Neural crest cell (in vitro differentiated cells): Measurements from ENCODE around the gene UXS1. TPM values are rescaled to one million over a fixed set of nuclear protein-coding genes. Genes with fewer than 3 reads are reported as not detected.
"Not testable (repeated sequence)": the region's sequence is repeated elsewhere in the genome, so short reads cannot be mapped to it uniquely, and the experiment has no call there.

Experiments
- DNase-seq: peaks from one replicate; pipeline ENCODE4 v3.0.0; 2021; ENCODE audit warnings: low read depth, mixed read lengths, low spot score
- H3K27ac Mint-ChIP-seq: one replicate; pipeline ENCODE4 v1.8.0; 2021; ENCODE audit warnings: mild to moderate bottlenecking, mixed read lengths; ENCODE audit not compliant: unreplicated experiment
- H3K27me3 Mint-ChIP-seq: 2 replicates; pipeline ENCODE4 v1.8.0; 2021; ENCODE audit warnings: low read depth, mild to moderate bottlenecking, mixed read lengths
- H3K36me3 Mint-ChIP-seq: 2 replicates; pipeline ENCODE4 v1.8.0; 2021; ENCODE audit warnings: low read depth, mild to moderate bottlenecking, mixed read lengths
- H3K4me1 Mint-ChIP-seq: 2 replicates; pipeline ENCODE4 v1.8.0; 2021; ENCODE audit warnings: mixed read lengths
- H3K4me3 Mint-ChIP-seq: one replicate; pipeline ENCODE4 v1.8.0; 2021; ENCODE audit warnings: mild to moderate bottlenecking, mixed read lengths
- H3K9me3 Mint-ChIP-seq: 2 replicates; pipeline ENCODE4 v1.8.0; 2021; ENCODE audit warnings: mixed read lengths
- long read RNA-seq: library from polyadenylated mRNA; unstranded; transcript quantifications from one replicate; pipeline ENCODE4 v2.0.0, GENCODE V29; 2020
- total RNA-seq: library from RNA; stranded (reverse); gene quantifications from 2 replicates; pipeline ENCODE4 v1.2.1, GENCODE V29; 2021
- TF ChIP-seq, protein P1 (sequence below): fragments of 200-600 bp; sonication (generic); conservative IDR thresholded peaks from 2 replicates; pipeline ENCODE4 v1.5.0; 2021; ENCODE audit warnings: antibody characterized with exemption, mild to moderate bottlenecking

UXS1 gene
- 50.2 and 55.4 TPM in 2 replicates for total RNA-seq
- long read RNA-seq, transcript UXS1-201 (15 exons, 2,099 nt), result minor isoform, 32 of 188 reads
- long read RNA-seq, transcript UXS1-203 (15 exons, 1,839 nt), result major isoform, 118 of 188 reads
- long read RNA-seq, partial matches to known transcripts, result 4 of 188 reads
- long read RNA-seq, other reads (novel, unspliced or antisense), result 34 of 188 reads

DNA sequence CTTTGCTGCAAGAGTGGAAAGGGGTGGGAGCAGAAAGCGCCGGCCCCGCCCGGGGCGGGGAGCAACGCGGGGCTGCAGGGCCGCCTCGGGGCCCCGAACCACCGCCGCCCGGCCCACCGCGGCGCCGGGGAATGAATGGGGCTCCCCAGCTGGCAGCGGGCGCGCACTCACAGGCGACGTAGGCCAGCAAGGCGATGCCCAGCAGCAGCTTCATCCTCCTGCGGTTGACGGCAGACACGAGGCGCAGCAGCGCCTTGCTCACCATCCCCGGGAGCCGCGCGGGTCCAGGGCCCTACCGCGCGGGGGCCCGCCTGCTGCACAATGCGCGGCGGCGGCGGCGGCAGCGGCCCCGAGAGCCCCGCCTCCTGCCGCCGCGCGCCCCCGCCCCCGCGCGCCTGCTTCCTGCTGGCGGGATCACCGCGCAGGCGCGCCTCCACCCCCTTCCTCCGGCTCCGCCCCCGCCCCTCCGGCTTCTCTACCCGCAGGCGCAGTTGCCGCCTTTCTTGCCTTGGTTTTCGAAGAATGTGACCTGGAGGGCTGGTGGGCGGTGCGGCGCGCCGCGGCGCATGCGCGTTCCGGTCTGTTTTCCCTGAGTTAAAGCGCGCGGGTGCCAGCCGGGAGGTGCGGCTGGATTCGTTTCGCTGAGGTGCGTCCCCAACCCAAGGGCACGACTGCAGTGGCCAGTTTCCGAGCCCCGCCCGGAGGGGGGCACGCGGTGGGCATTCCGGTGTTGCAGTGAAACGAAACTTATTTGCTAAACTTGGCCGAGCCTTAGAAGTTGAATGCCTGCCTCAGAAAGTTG lies at the start of gene UXS1:
Gene UXS1 (minus strand): TSS at position 325 of the 802 bp plus-strand sequence. CDS start 60 bp downstream, at position 265.
- TF ChIP-seq, protein P1, sequence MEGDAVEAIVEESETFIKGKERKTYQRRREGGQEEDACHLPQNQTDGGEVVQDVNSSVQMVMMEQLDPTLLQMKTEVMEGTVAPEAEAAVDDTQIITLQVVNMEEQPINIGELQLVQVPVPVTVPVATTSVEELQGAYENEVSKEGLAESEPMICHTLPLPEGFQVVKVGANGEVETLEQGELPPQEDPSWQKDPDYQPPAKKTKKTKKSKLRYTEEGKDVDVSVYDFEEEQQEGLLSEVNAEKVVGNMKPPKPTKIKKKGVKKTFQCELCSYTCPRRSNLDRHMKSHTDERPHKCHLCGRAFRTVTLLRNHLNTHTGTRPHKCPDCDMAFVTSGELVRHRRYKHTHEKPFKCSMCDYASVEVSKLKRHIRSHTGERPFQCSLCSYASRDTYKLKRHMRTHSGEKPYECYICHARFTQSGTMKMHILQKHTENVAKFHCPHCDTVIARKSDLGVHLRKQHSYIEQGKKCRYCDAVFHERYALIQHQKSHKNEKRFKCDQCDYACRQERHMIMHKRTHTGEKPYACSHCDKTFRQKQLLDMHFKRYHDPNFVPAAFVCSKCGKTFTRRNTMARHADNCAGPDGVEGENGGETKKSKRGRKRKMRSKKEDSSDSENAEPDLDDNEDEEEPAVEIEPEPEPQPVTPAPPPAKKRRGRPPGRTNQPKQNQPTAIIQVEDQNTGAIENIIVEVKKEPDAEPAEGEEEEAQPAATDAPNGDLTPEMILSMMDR, result no peak
- Mint-ChIP-seq H3K9me3 (no peaks in the 10 kb centered on the region), H3K27me3 (no peaks in the 10 kb centered on the region), H3K4me3 (peak within 1 kb of the TSS; percentile 95), H3K36me3 (peaks cover 3% of the 10 kb centered on the region), H3K27ac (peak within 1 kb of the TSS; percentile 87), H3K4me1 (peaks cover 48% of the 10 kb centered on the region)
- DNase-seq, result peak; percentile 96

DNA sequence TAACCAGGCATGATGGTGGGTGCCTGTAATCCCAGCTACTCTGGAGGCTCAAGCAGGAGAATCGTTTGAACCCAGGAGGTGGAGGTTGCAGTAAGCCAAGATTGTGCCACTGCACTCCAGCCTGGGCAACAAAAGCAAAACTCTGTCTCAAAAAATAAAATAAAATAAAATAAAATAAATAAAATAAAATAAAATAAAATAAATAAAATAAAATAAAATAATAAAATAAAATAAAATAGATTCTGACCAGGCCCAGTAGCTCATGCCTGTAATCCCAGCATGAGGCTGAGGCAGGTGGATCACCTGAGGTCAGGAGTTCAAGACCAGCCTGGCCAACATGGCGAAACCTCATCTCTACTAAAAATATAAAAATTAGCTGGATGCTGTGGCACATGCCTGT lies 45.4 kb upstream of the UXS1 start:
- not testable (repeated sequence) for H3K27ac Mint-ChIP-seq, H3K27me3 Mint-ChIP-seq, H3K4me1 Mint-ChIP-seq, H3K4me3 Mint-ChIP-seq, H3K36me3 Mint-ChIP-seq, DNase-seq
- H3K9me3 Mint-ChIP-seq, result peaks cover 15% of the 10 kb centered on the region

DNA sequence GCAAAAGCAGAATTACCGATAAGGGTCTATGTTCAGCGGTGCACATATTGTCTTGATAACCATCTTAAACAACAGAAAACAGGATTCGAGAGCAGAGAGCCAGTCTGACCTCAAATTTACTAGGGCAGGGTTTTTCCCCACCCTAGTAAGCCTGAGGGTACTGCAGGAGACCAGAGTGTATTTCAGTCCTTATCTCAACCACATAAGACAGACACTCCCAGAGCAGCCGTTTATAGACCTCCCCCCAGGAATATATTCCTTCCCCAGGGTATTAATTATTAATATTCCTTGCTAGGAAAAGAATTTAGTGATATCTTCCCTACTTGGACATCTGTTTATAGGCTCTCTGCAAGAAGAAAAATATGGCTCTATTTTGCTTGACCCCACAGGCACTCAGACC lies 41.3 kb upstream of the UXS1 start:
- not testable (repeated sequence) for H3K27ac Mint-ChIP-seq, DNase-seq, H3K4me1 Mint-ChIP-seq, H3K27me3 Mint-ChIP-seq, H3K4me3 Mint-ChIP-seq
- Mint-ChIP-seq H3K36me3 (peaks cover 17% of the 10 kb centered on the region), H3K9me3 (peaks cover 25% of the 10 kb centered on the region)

GRCh38 chr2:106233350-106233706 lies 39.2 kb upstream of the UXS1 start:
- TF ChIP-seq, protein P1, result no peak
- Mint-ChIP-seq H3K9me3 (peaks cover 25% of the 10 kb centered on the region), H3K4me3 (no peak overlapping the region), H3K27me3 (no peaks in the 10 kb centered on the region), H3K4me1 (no peaks in the 10 kb centered on the region), H3K36me3 (peaks cover 17% of the 10 kb centered on the region), H3K27ac (no peak overlapping the region)
- no peak for DNase-seq

DNA sequence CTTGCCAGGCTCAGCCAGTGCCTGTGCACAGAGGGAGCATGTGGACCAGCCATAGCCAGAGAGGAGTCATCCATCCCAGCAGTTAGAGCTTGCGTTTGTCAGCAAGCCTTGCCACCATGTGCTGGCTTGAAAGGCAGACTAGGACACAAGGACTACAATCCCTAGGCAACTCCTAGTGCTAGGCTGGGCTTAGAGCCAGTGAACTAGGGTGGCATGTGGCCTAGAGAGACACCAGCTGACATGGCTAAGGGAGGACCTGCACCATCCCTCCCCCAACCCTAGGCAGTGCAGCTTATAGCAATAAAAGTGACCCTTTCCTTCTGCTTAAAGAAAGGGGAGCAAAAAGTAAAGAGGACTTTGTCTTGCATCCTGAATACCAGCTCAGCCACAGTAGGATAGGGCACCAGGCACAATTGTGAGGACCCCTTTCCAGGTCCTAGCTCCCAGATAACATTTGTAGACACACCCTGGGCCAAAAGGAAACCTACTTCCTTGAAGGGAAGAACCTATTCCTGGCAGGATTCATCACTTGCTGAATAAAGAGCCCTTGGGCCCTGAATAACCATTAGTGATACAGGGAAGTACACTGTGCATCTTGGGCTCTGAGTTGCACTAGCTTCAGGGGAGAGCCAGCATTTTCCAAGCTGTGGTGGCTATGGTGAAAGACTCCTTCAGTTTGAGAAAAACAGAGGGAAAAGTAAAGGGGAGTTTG lies 38.7 kb upstream of the UXS1 start:
- Mint-ChIP-seq H3K4me3 (no peak overlapping the region), H3K27ac (peak overlapping the region; percentile 19), H3K27me3 (no peaks in the 10 kb centered on the region), H3K36me3 (peaks cover 17% of the 10 kb centered on the region), H3K4me1 (no peaks in the 10 kb centered on the region), H3K9me3 (peaks cover 25% of the 10 kb centered on the region)
- TF ChIP-seq, protein P1, result no peak
- DNase-seq, result no peak

DNA sequence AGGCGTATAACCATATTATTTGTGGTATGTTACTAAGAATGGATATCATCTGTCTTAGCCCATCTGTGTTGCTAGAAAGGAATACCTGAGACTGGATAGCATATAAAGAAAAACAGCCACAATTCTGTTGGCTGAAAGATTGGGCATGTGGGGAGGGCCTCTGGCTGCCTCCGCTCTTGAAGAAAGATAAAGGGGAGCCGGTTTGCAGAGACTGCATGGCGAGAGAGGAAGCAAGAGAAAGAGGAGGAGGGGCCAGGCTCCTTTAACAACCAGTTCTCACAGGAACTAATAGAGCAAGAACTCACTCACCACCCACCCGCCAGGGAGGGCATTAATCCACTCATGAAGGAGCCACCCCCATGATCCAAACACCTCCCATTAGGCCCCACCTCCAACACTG lies 29.2 kb upstream of the UXS1 start:
- Mint-ChIP-seq H3K27me3 (no peaks in the 10 kb centered on the region), H3K4me1 (peaks cover 10% of the 10 kb centered on the region), H3K4me3 (no peak overlapping the region), H3K27ac (no peak overlapping the region), H3K36me3 (no peaks in the 10 kb centered on the region), H3K9me3 (no peaks in the 10 kb centered on the region)
- DNase-seq, result no peak
- TF ChIP-seq, protein P1, result no peak

GRCh38 chr2:106222057-106222456 lies 28.0 kb upstream of the UXS1 start:
- not testable (repeated sequence) for H3K9me3 Mint-ChIP-seq, H3K36me3 Mint-ChIP-seq, H3K27me3 Mint-ChIP-seq, H3K4me3 Mint-ChIP-seq, DNase-seq, H3K27ac Mint-ChIP-seq
- H3K4me1 Mint-ChIP-seq, result peaks cover 10% of the 10 kb centered on the region
